Measurements from ENCODE around the gene CTBS. TPM values are rescaled to one million over a fixed set of nuclear protein-coding genes. Genes with fewer than 3 reads are reported as not detected.
A peak's percentile ranks its signal among the peaks of the same experiment; 100 is the strongest.

Gene CTBS
- total and polyA plus RNA-seq, 2 of the 13 experiments (the other 11 are each of a cell fraction or from before 2014, with no cell fraction given): 4.7 to 12.4 TPM

DNA sequence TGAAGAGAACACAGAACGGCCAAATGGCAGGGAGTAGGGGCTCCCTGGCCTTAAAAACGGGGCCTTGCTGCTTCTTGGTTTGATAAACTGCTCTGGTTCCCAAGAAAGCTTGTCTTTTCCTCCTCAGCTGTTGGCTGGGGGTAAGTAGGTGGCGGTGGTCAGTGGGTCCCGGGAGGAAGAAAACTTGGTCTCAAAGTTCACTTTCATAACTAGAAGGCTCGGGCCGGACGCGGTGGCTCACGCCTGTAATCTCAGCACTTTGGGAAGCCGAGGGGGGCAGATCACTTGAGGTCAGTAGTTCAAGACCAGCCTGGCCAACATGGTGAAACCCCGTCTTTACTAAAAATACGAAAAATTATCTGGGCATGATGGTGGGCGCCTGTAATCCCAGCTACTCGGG lies 47.3 kb upstream of the CTBS start:
- WGBS (ENCODE audit: low lambda C conversion rate): 29% methylated on average over 14 of the region's 14 CpGs

DNA sequence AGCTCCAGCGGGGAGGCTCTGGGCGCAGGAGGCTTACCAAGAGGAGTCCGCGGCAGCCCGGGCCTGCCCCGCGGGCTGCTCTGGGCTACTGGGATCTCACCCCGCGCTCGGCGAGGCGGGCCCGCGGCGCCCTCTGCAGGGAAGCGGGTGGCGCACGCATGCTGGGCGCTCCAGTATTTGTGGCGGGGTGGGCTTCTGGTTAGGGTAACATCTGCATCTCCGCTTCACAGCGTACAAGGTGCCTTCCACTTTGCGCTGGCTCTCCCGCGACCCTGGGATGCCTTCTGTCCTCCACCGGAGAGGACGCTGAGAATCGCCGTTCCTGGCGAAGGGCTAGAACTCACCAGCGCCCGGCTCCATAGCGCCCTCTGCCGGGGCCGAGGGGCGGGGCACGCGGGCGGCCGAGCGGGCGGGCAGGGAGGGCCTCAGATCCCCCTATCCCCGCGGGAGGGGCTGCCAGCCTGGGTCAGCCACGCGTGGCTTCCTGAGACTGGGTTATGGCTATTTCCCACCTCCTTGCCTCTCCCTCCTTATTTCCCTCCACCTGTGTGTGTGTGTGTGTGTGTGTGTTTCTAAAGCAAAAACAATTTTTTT lies 46.6 kb upstream of the CTBS start:
- no peaks in the 10 kb centered on the region for H3K9me3 ChIP-seq (ENCODE audit: low read length)
- DNase-seq (ENCODE audit: low spot score) (peak; percentile 41), ATAC-seq (peak; percentile 95), FAIRE-seq (no peak)
- no peak overlapping the region for H2AFZ ChIP-seq (ENCODE audit: low read length)
- 5% methylated on average over 11 of the region's 46 CpGs for WGBS (ENCODE audit: low lambda C conversion rate)
- in situ Hi-C loops (cut with HindIII; ENCODE audit: extremely low pct_ligation_motif_present, low pct_unique_long_range_greater_than_20kb) (loop anchor here (25.0 kb wide), 2 partner anchors 484 to 684 kb away; partner anchors contain the start of gene PRKACB), intact Hi-C loops (cut with micrococcal nuclease; ENCODE audit: unreplicated experiment) (loop anchor here (1.0 kb wide), 1 partner anchor 132 kb away; no protein-coding TSS in a partner anchor)
- H4K20me1 ChIP-seq (ENCODE audit: insufficient read depth, low read length): no peaks in the 10 kb centered on the region
- H3K79me2 ChIP-seq (ENCODE audit: insufficient read depth, low read length): no peaks in the 10 kb centered on the region
- peak overlapping the region; percentile 62; the same call in 1 of the 2 replicates for H3K9ac ChIP-seq (ENCODE audit: insufficient read depth, low read depth, low read length)
- ChIA-PET POLR2A (no interaction called here), CTCF (ENCODE audit: low intra/inter-chr PET ratio, low total read pairs) (interaction anchor here (0.8 to 1.6 kb wide), 2 partner anchors 16 to 715 kb away, joined by 4 to 5 read pairs; no protein-coding TSS in a partner anchor)
- H3K27me3 ChIP-seq (ENCODE audit: control insufficient read depth in 1 of 2, insufficient read depth in 2 of 2, low read length in 2 of 2): peaks cover 2 to 3% of the 10 kb centered on the region in 2 experiments; a peak in 2 of 5 replicates
- peak overlapping the region; percentile 86 for H3K4me2 ChIP-seq (ENCODE audit: low read depth, low read length)
- H3K27ac ChIP-seq (ENCODE audit: extremely low read length, insufficient read depth, low read length): no peak overlapping the region
- H3K36me3 ChIP-seq (replicated peaks in 1 of 2; ENCODE audit: control insufficient read depth in 1 of 2, insufficient read depth in 2 of 2, low read length in 2 of 2): no peaks in the 10 kb centered on the region
- H3K4me1 ChIP-seq (ENCODE audit: insufficient read depth, low read length): peaks cover 19% of the 10 kb centered on the region
- peak overlapping the region; percentile 54 to 83 (median 60) for H3K4me3 ChIP-seq (replicated peaks in 1 of 3; ENCODE audit: insufficient read depth in 1 of 3, low read depth in 2 of 3, low read length in 3 of 3)
- no TSS peak for BruUV-seq (replicated peaks)
- TF ChIP-seq CCAR2 (optimal IDR thresholded peaks at IDR 0.05; ENCODE audit: low read depth, low read length) (no peak), MBNL3 (CRISPR knock-in tag; conservative IDR thresholded peaks at IDR 0.05) (no peak), ZGPAT (CRISPR knock-in tag; IDR thresholded peaks at IDR 0.05) (peak; percentile 57; the same call in 1 of the 2 replicates), ZNF274 (CRISPR knock-in tag; IDR thresholded peaks at IDR 0.05) (peak; percentile 27; the same call in 1 of the 2 replicates), FOXM1 (CRISPR knock-in tag; IDR thresholded peaks at IDR 0.05) (no peak), NCOA2 (CRISPR knock-in tag; IDR thresholded peaks at IDR 0.05) (peak; percentile 9; the same call in 1 of the 2 replicates), ZNF766 (CRISPR knock-in tag; IDR thresholded peaks at IDR 0.05; ENCODE audit: borderline replicate concordance) (peak; percentile 35; the same call in 1 of the 2 replicates), ZNF256 (CRISPR knock-in tag; conservative IDR thresholded peaks at IDR 0.05) (no peak), AGO1 (IDR thresholded peaks at IDR 0.05; ENCODE audit: low read depth, low read length, poor library complexity, severe bottlenecking) (peak; percentile 40)
- TF ChIP-seq, protein P1, sequence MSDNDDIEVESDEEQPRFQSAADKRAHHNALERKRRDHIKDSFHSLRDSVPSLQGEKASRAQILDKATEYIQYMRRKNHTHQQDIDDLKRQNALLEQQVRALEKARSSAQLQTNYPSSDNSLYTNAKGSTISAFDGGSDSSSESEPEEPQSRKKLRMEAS (IDR thresholded peaks at IDR 0.05): peak; percentile 32

More for the DNA sequence above, 47.3 kb upstream of the CTBS start:
- H3K4me1 ChIP-seq (ENCODE audit: insufficient read depth, low read length): peaks cover 19% of the 10 kb centered on the region
- H3K79me2 ChIP-seq (ENCODE audit: insufficient read depth, low read length): no peaks in the 10 kb centered on the region
- H2AFZ ChIP-seq (ENCODE audit: low read length): peak overlapping the region; percentile 42
- no peaks in the 10 kb centered on the region for H3K9me3 ChIP-seq (ENCODE audit: low read length)
- H3K27ac ChIP-seq (ENCODE audit: extremely low read length, insufficient read depth, low read length): no peak overlapping the region
- no peaks in the 10 kb centered on the region for H4K20me1 ChIP-seq (ENCODE audit: insufficient read depth, low read length)
- peak overlapping the region in 2 of 3 experiments; percentile 37 to 60; a peak in 3 of 6 replicates for H3K4me3 ChIP-seq (replicated peaks in 1 of 3; ENCODE audit: insufficient read depth in 1 of 3, low read depth in 2 of 3, low read length in 3 of 3)
- no TSS peak for BruUV-seq (replicated peaks)
- intact Hi-C loops (cut with micrococcal nuclease; ENCODE audit: unreplicated experiment): loop anchor here (1.0 kb wide), 1 partner anchor 132 kb away; no protein-coding TSS in a partner anchor
- ChIA-PET CTCF (ENCODE audit: low intra/inter-chr PET ratio, low total read pairs) (interaction anchor here (1.6 kb wide), 1 partner anchor 716 kb away, joined by 4 read pairs; no protein-coding TSS in a partner anchor), POLR2A (no interaction called here)
- peaks cover 2 to 3% of the 10 kb centered on the region in 2 experiments; a peak in 2 of 5 replicates for H3K27me3 ChIP-seq (ENCODE audit: control insufficient read depth in 1 of 2, insufficient read depth in 2 of 2, low read length in 2 of 2)
- no peak overlapping the region for H3K9ac ChIP-seq (ENCODE audit: insufficient read depth, low read depth, low read length)
- in situ Hi-C loops (cut with HindIII; ENCODE audit: extremely low pct_ligation_motif_present, low pct_unique_long_range_greater_than_20kb): loop anchor here (25.0 kb wide), 2 partner anchors 484 to 684 kb away; partner anchors contain the start of gene PRKACB
- FAIRE-seq (no peak), DNase-seq (ENCODE audit: low spot score) (no peak), ATAC-seq (no peak)
- peak overlapping the region; percentile 86 for H3K4me2 ChIP-seq (ENCODE audit: low read depth, low read length)
- TF ChIP-seq, protein P2, sequence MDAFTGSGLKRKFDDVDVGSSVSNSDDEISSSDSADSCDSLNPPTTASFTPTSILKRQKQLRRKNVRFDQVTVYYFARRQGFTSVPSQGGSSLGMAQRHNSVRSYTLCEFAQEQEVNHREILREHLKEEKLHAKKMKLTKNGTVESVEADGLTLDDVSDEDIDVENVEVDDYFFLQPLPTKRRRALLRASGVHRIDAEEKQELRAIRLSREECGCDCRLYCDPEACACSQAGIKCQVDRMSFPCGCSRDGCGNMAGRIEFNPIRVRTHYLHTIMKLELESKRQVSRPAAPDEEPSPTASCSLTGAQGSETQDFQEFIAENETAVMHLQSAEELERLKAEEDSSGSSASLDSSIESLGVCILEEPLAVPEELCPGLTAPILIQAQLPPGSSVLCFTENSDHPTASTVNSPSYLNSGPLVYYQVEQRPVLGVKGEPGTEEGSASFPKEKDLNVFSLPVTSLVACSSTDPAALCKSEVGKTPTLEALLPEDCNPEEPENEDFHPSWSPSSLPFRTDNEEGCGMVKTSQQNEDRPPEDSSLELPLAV (CRISPR knock-in tag; conservative IDR thresholded peaks at IDR 0.05; ENCODE audit: low read depth): no peak
- H3K36me3 ChIP-seq (replicated peaks in 1 of 2; ENCODE audit: control insufficient read depth in 1 of 2, insufficient read depth in 2 of 2, low read length in 2 of 2): no peaks in the 10 kb centered on the region

Measured in HepG2 (cell line).